Uterus (tissue), 2 donors: ENCODE data around the gene RIPK4.

Experiments used
- POLR2A ChIP-seq, 2 donors: fragments of 450-650 bp; IDR thresholded peaks; one replicate each; pipeline ENCODE4 v1.6.1; 2016; ENCODE audit warnings: antibody characterized with exemption in 2 of 2, mild to moderate bottlenecking in 1 of 2, moderate library complexity in 1 of 2
- TF ChIP-seq, protein P1 (sequence below), 4 experiments: fragments of 200-600 bp in 2 of 4; fragments of 450-650 bp in 2 of 4; sonication (generic) in 2 of 4; IDR thresholded peaks; one replicate each; pipeline ENCODE4 v1.5.1; 2016 to 2019; ENCODE audit warnings: antibody characterized with exemption in 4 of 4, mild to moderate bottlenecking in 2 of 4, moderate library complexity in 1 of 4

DNA sequence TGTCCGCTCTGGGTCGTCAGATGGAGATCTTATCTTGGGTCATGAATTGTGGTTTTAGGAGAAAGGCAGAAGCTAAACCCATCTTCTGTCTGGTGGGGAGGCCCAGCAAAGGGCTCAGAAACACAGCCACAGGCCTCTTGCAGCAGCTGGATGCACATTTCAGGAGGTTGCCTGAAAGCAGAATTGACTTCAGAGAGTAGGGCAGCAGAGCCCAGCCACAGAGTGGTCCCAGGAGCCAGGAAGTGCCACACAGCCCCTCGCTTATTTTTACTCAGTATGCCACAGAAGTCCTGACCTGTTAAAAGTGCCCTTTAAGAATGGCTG lies 8.3 kb upstream of the RIPK4 start:
- TF ChIP-seq, protein P1, sequence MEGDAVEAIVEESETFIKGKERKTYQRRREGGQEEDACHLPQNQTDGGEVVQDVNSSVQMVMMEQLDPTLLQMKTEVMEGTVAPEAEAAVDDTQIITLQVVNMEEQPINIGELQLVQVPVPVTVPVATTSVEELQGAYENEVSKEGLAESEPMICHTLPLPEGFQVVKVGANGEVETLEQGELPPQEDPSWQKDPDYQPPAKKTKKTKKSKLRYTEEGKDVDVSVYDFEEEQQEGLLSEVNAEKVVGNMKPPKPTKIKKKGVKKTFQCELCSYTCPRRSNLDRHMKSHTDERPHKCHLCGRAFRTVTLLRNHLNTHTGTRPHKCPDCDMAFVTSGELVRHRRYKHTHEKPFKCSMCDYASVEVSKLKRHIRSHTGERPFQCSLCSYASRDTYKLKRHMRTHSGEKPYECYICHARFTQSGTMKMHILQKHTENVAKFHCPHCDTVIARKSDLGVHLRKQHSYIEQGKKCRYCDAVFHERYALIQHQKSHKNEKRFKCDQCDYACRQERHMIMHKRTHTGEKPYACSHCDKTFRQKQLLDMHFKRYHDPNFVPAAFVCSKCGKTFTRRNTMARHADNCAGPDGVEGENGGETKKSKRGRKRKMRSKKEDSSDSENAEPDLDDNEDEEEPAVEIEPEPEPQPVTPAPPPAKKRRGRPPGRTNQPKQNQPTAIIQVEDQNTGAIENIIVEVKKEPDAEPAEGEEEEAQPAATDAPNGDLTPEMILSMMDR (IDR thresholded peaks at IDR 0.05), result no peak
- TF ChIP-seq POLR2A (IDR thresholded peaks at IDR 0.05), result no peak
